Renal pelvis (tissue), 4 donors: ENCODE measurements around the gene RIOX2. TPM values are rescaled to one million over a fixed set of nuclear protein-coding genes. Genes with fewer than 3 reads are reported as not detected.
"Not testable (repeated sequence)": the region's sequence is repeated elsewhere in the genome, so short reads cannot be mapped to it uniquely, and the experiment has no call there.

Source experiments
- DNase-seq: peaks from one replicate; pipeline ENCODE4 v3.0.0-alpha.2; 2013
- polyA plus RNA-seq, 3 donors: library from polyadenylated mRNA; unstranded; fragments of 120-200 nt; gene quantifications; one replicate each; pipeline ENCODE4 v1.2.1, GENCODE V29; 2013; ENCODE audit not compliant: insufficient read length in 3 of 3

Gene RIOX2
- polyA plus RNA-seq, 3 donors, result 31.6 to 35.9 (median 35.7) TPM

GRCh38 chr3:97917813-97918536 is 54.3 kb downstream of the RIOX2 start:
- no peak for DNase-seq

- no peak for DNase-seq
Observed at GRCh38 chr3:97916576-97916975, 55.7 kb downstream of the RIOX2 start.

GRCh38 chr3:97914388-97914787 is 57.8 kb downstream of the RIOX2 start:
- DNase-seq, result no peak

- DNase-seq, result no peak
Observed at GRCh38 chr3:97911459-97911858, 60.8 kb downstream of the RIOX2 start.

GRCh38 chr3:97910931-97911351 is 61.3 kb downstream of the RIOX2 start:
- DNase-seq, result no peak

- DNase-seq, result not testable (repeated sequence)
Observed at GRCh38 chr3:97910236-97910831, 61.9 kb downstream of the RIOX2 start.

GRCh38 chr3:97909830-97910229 is 62.4 kb downstream of the RIOX2 start:
- not testable (repeated sequence) for DNase-seq

GRCh38 chr3:97901313-97902248 is 70.7 kb downstream of the RIOX2 start:
- no peak for DNase-seq

GRCh38 chr3:97899331-97899730 is 72.9 kb downstream of the RIOX2 start:
- DNase-seq, result no peak

- DNase-seq, result no peak
Observed at GRCh38 chr3:97896547-97896946, 75.7 kb downstream of the RIOX2 start.

- no peak for DNase-seq
Observed at GRCh38 chr3:97896129-97896528, 76.1 kb downstream of the RIOX2 start.

GRCh38 chr3:97895216-97895615 is 77.0 kb downstream of the RIOX2 start:
- DNase-seq, result no peak

- no peak for DNase-seq
Observed at GRCh38 chr3:97892852-97893251, 79.4 kb downstream of the RIOX2 start.

Other genes starting within 250 kb of the RIOX2 start
- gene ARL6, start 207.7 kb downstream of the RIOX2 start, polyA plus RNA-seq, result 10 to 100 TPM; 12.1 to 16.2 (median 12.6) TPM
- gene CRYBG3, start 150.4 kb downstream of the RIOX2 start, polyA plus RNA-seq, result 10 to 100 TPM; 20.7 to 22.9 (median 22.9) TPM
- under 1 TPM in 1 of 3 donors, not detected in 2; 0.06 TPM for gene GABRR3, start 62.9 kb upstream of the RIOX2 start, polyA plus RNA-seq
- gene OR5AC2, start 114.7 kb upstream of the RIOX2 start, polyA plus RNA-seq, result not detected
- gene OR5H1, start 158.3 kb upstream of the RIOX2 start, polyA plus RNA-seq, result under 1 TPM in 2 of 3 donors, not detected in 1; 0.03 TPM
- gene OR5H14, start 175.0 kb upstream of the RIOX2 start, polyA plus RNA-seq, result under 1 TPM in 2 of 3 donors, not detected in 1; 0.01 to 0.03 TPM
- not detected for gene OR5H15, start 194.3 kb upstream of the RIOX2 start, polyA plus RNA-seq